Thymus (tissue), 11 donors: ENCODE results near the gene HCFC2. TPM values are rescaled to one million over a fixed set of nuclear protein-coding genes. Genes with fewer than 3 reads are reported as not detected.
A peak's percentile ranks its signal among the peaks of the same experiment; 100 is the strongest.
"Not testable (repeated sequence)": the region's sequence is repeated elsewhere in the genome, so short reads cannot be mapped to it uniquely, and the experiment has no call there.

Experiments used
- DNase-seq, 9 donors: peaks; one replicate each; pipeline ENCODE4 v3.0.0-alpha.2; 2013; ENCODE audit warnings: low spot score in 9 of 9, low read depth in 6 of 9, missing footprints in 1 of 9
- H3K27ac ChIP-seq, 2 donors: one replicate each; pipeline ENCODE4 v1.5.1; 2013; ENCODE audit warnings: control low read depth in 1 of 2, low read depth in 1 of 2, low read length in 1 of 2, mild to moderate bottlenecking in 1 of 2, moderate library complexity in 1 of 2
- H3K27me3 ChIP-seq, 2 donors: one replicate each; pipeline ENCODE4 v1.5.1; 2013; ENCODE audit warnings: low read length in 1 of 2; ENCODE audit not compliant: control insufficient read depth in 2 of 2, insufficient read depth in 1 of 2
- H3K36me3 ChIP-seq, 2 donors: one replicate each; pipeline ENCODE4 v1.5.1; 2013; ENCODE audit warnings: low read length in 1 of 2, mild to moderate bottlenecking in 1 of 2, moderate library complexity in 1 of 2; ENCODE audit not compliant: control insufficient read depth in 2 of 2, insufficient read depth in 2 of 2
- H3K4me1 ChIP-seq, 2 donors: one replicate each; pipeline ENCODE4 v1.5.1; 2013; ENCODE audit warnings: low read length in 2 of 2; ENCODE audit not compliant: control insufficient read depth in 2 of 2, insufficient read depth in 2 of 2
- H3K4me3 ChIP-seq, 2 donors: one replicate each; pipeline ENCODE4 v1.5.1; 2013; ENCODE audit warnings: low read length in 2 of 2, control low read depth in 1 of 2, mild to moderate bottlenecking in 1 of 2
- H3K9me3 ChIP-seq, 2 donors: one replicate each; pipeline ENCODE4 v1.5.1; 2013; ENCODE audit warnings: low read length in 1 of 2, mild to moderate bottlenecking in 1 of 2; ENCODE audit not compliant: control insufficient read depth in 2 of 2, insufficient read depth in 1 of 2
- WGBS: extraction: QIAGEN DNeasy Blood & Tissue Kit; methylation state at CpG from one replicate; pipeline ENCODE4 v1.1.7; 2013; 5-methylcytosine and 5-hydroxymethylcytosine counted together
- polyA plus RNA-seq: library from polyadenylated mRNA; stranded (reverse); fragments of 200-250 nt; gene quantifications from one replicate; pipeline ENCODE4 v1.2.3, GENCODE V29; 2013
- total RNA-seq: library from RNA; stranded (reverse); fragments of 120-200 nt; gene quantifications from one replicate; pipeline ENCODE4 v1.2.4, GENCODE V29; 2013
- donor health status: healthy.

HCFC2 gene
- total and polyA plus RNA-seq, 2 donors = 13.8 to 13.9 TPM

- not testable (repeated sequence) for DNase-seq, H3K27me3 ChIP-seq, H3K36me3 ChIP-seq, H3K4me1 ChIP-seq, H3K4me3 ChIP-seq, H3K9me3 ChIP-seq, H3K27ac ChIP-seq
- WGBS = 95% methylated on average over 2 of the region's 2 CpGs
Measured at GRCh38 chr12:104036143-104036542, 28.2 kb upstream of the HCFC2 start.

GRCh38 chr12:104039769-104040168 is 24.6 kb upstream of the HCFC2 start:
- H3K4me1 ChIP-seq, H3K36me3 ChIP-seq, H3K4me3 ChIP-seq, H3K9me3 ChIP-seq, H3K27ac ChIP-seq, H3K27me3 ChIP-seq, DNase-seq: not testable (repeated sequence)
- 100% methylated on average over 1 of the region's 1 CpG for WGBS

DNA sequence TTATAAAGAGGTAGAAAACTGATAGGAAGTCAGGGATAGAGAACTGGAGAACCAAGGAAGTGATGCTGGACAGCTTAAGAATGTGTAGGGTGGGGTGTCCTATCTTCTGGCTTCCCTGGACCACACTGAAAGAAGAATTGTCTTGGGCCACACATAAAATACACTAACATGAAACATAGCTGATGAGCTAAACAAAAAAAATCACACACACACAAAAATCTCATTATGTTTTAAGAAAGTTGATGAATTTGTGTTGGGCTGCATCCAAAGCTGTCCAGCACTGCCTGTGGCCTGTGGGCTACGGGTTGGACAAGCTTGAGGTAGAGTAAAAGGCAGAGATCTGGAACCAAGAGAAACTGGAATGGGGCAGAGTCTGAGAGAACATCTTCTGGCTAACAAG is 21.8 kb upstream of the HCFC2 start:
- Histone ChIP-seq H3K4me1 (no peaks in the 10 kb centered on the region), H3K27ac (no peak overlapping the region), H3K4me3 (no peak overlapping the region), H3K36me3 (no peaks in the 10 kb centered on the region), H3K9me3 (no peaks in the 10 kb centered on the region), H3K27me3 (peaks cover 0 to 3% of the 10 kb centered on the region in 2 donors)
- DNase-seq = no peak
- 98% methylated on average over 1 of the region's 1 CpG for WGBS

- Histone ChIP-seq H3K4me3 (no peak overlapping the region), H3K36me3 (no peaks in the 10 kb centered on the region), H3K27me3 (peaks cover 0 to 7% of the 10 kb centered on the region in 2 donors), H3K4me1 (no peaks in the 10 kb centered on the region), H3K9me3 (no peaks in the 10 kb centered on the region), H3K27ac (no peak overlapping the region)
- WGBS = 95% methylated on average over 3 of the region's 3 CpGs
- no peak for DNase-seq
Measured at GRCh38 chr12:104044158-104044557, 20.2 kb upstream of the HCFC2 start.

- no peaks in the 10 kb centered on the region for H3K36me3 ChIP-seq
- peaks cover 12 to 27% of the 10 kb centered on the region in 2 donors for H3K27me3 ChIP-seq
- DNase-seq = no peak
- 97% methylated on average over 4 of the region's 4 CpGs for WGBS
- no peak overlapping the region for H3K4me3 ChIP-seq
- H3K9me3 ChIP-seq = no peaks in the 10 kb centered on the region
- H3K4me1 ChIP-seq = no peaks in the 10 kb centered on the region
- no peak overlapping the region for H3K27ac ChIP-seq
Measured at GRCh38 chr12:104046306-104046705, 18.0 kb upstream of the HCFC2 start.

DNA sequence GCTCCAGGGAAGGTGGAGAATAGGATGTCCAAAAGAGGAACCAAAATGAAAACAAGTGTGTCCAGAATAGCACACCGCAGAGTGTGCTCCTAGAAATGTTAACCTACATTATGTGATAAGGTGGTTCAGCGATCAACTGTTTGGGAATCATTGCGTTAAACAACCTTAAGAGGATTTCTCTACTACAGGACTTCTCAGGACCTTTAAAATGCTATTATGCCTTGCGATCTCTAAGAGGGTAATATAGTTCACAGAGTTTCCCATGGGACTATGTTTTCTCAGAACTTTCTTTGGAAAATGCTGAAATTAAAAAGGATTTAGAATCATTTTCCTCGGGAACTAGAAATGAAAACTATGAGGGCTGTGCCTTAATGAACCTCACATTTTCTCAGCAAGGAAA is 16.2 kb upstream of the HCFC2 start:
- no peak overlapping the region for H3K27ac ChIP-seq
- H3K4me3 ChIP-seq = no peak overlapping the region
- peaks cover 12 to 32% of the 10 kb centered on the region in 2 donors for H3K27me3 ChIP-seq
- no peaks in the 10 kb centered on the region for H3K36me3 ChIP-seq
- no peaks in the 10 kb centered on the region for H3K4me1 ChIP-seq
- H3K9me3 ChIP-seq = no peaks in the 10 kb centered on the region
- no peak for DNase-seq
- 84% methylated on average over 5 of the region's 5 CpGs for WGBS

DNA sequence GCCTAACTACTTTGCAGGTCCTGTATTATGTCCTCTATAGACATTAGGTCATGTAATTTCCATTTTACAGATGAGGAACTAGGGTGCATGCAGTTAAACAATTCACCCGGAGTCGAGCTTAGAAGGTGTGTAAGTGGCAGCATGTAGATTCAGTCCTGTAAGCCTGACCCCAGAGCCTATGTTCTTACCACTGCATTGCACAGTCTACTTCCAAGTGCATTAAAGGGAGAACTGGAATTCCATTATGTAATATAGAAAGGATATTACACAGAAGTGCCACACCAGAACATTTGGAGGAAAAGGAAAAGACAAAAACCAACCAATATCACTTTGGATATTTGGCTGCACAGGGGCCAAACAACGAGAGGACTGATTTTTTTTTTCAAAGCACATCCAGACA is 15.5 kb upstream of the HCFC2 start:
- 96% methylated on average over 3 of the region's 3 CpGs for WGBS
- no peak for DNase-seq
- H3K27ac ChIP-seq = no peak overlapping the region
- no peaks in the 10 kb centered on the region for H3K36me3 ChIP-seq
- no peak overlapping the region for H3K4me3 ChIP-seq
- no peaks in the 10 kb centered on the region for H3K4me1 ChIP-seq
- H3K9me3 ChIP-seq = no peaks in the 10 kb centered on the region
- H3K27me3 ChIP-seq = peaks cover 12 to 34% of the 10 kb centered on the region in 2 donors

DNA sequence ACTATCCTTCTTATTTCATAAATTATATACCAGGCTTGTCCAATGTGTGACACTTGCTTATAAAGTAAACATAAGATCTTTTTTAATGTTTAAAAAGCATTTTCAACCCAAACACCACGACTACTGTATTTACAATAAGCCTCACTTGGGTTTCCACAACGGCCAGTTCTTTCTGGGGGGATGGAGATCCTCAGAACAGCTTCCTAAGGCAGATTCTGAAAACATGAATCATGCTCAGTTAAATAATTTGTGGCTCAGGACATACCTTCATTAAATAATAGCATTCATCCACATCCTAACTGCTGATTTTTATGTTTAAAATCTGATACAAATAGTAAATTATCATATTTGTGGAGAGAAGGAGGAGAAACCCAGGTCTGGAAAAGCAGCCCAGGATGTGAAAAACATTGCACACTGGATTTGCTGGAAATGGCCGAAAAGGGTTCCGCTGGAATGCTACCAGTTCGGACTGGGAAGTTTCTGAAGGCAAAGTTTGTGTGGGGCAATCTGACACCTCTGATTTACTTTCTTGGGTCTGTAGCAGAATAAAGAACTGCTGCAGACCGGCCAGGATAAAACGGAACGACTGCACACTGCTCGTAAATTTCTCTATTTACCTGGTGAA is 14.9 kb upstream of the HCFC2 start:
- no peaks in the 10 kb centered on the region for H3K9me3 ChIP-seq
- 62% methylated on average over 9 of the region's 9 CpGs for WGBS
- peaks cover 12 to 34% of the 10 kb centered on the region in 2 donors for H3K27me3 ChIP-seq
- no peak overlapping the region for H3K27ac ChIP-seq
- H3K4me3 ChIP-seq = no peak overlapping the region
- H3K4me1 ChIP-seq = no peaks in the 10 kb centered on the region
- DNase-seq = no peak
- H3K36me3 ChIP-seq = no peaks in the 10 kb centered on the region

- H3K4me1 ChIP-seq = no peaks in the 10 kb centered on the region
- DNase-seq = peak in 1 of 9 donors; percentile 12
- H3K9me3 ChIP-seq = no peaks in the 10 kb centered on the region
- WGBS = 5% methylated on average over 24 of the region's 24 CpGs
- peaks cover 12 to 34% of the 10 kb centered on the region in 2 donors for H3K27me3 ChIP-seq
- H3K4me3 ChIP-seq = no peak within 1 kb of the TSS
- no peak within 1 kb of the TSS for H3K27ac ChIP-seq
- no peaks in the 10 kb centered on the region for H3K36me3 ChIP-seq
Measured at GRCh38 chr12:104049903-104050356, 14.4 kb upstream of the HCFC2 start, which contains the start of gene GLT8D2. Gene GLT8D2, minus strand, starts transcription at chr12:104050187. Its CDS starts 30,539 bp downstream, at chr12:104019648.
